Activated CD4-positive, alpha-beta T cell treated with anti-CD3 and anti-CD28 coated beads for 48 hours (primary cell): ENCODE measurements around the gene TFCP2.
"Not testable (repeated sequence)": the region's sequence is repeated elsewhere in the genome, so short reads cannot be mapped to it uniquely, and the experiment has no call there.

ENCODE experiments used
- DNase-seq: peaks from one replicate; pipeline ENCODE4 v3.0.0-alpha.2; 2020

TFCP2 gene

DNA sequence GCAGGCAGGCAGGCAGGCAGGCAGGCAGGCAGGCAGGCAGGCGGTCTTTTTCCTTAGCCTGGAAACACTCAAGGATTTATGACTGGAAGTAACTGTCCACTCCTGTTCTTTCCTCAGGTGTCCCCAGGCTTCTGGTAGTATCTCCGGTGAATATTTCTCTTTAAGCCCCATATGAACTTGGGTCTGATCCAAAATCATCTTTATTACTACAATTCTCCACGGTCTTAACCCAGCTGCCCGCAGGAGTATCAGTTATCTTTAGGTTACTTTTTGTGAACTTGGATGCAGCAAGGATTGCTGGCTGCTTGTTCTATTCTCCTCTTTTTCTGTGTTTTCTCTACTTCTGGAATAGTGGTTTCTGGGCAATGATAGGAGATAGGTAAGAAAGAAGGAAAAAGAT lies 92.8 kb downstream of the TFCP2 start:
- DNase-seq = no peak

DNA sequence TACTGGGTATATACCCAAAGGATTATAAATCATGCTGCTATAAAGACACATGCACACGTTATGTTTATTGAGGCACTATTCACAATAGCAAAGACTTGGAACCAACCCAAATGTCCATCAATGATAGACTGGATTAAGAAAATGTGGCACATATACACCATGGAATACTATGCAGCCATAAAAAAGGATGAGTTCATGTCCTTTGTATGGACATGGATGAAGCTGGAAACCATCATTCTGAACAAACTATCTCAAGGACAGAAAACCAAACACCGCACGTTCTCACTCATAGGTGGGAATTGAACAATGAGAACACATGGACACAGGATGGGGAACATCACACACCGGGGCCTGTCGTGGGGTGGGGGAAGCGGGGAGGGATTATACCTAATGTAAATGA lies 94.1 kb downstream of the TFCP2 start:
- not testable (repeated sequence) for DNase-seq

DNA sequence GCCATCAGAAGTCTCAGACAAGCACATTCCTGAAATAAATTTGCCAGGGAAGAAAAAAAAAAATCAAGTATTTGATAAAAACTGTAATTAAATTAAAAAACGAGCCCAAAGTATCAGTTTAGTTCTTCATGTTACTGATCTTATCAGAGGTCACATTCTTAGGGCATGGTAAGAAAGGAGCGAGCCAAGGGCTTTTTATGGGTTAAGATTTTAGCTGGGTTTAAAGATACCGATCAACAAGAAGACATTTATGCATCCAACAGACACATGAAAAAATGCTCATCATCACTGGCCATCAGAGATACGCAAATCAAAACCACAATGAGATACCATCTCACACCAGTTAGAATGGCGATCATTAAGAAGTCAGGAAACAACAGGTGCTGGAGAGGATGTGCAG lies 94.6 kb downstream of the TFCP2 start:
- not testable (repeated sequence) for DNase-seq

DNA sequence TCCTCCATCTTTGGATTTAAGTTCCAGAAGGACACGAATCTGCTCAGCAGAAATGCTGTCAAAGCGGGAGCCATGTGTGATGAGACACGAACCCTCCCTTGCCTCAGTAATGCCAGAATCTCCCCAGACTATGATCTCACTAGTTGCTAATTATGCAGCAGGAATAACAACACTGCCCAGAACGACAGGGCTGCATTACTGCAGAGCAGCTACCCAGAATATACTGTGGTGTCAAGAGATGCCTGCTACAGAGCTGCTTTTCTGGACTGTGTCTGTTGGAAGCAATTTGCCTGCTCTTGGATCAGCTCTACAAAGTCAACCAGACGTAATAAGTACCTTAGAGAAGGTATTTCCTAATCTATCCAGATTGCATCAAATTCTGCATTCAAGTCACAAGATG lies 95.0 kb downstream of the TFCP2 start:
- no peak for DNase-seq

DNA sequence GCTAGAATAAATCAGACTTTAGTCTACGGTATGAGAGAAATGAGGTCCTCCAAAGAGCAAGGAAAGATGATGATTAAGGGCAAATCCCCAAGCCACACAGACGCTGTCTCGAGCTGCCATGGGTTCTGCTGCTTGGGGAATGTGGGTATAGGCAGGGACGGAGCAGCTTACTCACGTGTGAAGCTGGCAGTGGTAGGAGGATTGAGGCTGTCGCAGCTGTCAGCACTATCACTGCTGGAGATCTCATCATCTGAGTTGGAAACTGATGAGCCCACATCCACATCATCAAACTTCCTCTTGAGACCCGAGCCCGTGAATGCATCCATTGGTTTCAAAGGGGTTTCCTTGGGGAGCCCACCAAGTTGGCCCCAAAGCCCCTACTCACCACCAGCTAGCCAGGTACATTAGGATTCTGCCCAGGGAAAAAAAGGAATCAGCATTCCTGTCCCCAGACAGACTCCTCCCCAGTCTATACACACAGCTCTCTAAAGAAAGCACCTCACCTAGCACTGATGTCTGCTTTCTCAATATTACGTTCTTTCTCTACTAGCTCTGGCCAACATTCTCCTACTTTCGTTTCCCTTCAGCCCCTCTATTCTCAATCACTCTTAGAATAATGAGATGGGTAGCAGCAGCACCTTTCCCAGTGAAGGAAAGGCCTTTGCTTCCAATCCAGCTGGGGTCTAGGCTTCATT lies 96.6 kb downstream of the TFCP2 start:
- DNase-seq = peak; percentile 46

DNA sequence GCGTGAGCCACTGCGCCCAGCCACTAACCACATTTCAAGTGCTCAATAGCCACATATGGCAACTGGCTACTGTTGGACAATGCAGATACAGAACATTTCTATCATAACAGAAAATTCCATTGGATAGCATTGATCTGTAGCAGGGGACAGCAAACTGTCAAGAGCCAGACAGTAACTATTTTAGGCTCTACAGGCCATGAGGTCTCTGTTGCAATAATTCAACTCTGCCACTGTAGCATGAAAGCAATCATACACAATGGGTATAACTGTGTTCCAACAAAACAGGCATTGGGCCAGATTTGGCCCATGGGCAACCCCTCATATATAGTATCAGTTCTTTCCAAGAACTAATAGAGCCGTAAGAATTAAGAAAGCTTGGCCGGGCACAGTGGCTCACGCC lies 97.5 kb downstream of the TFCP2 start:
- no peak for DNase-seq

DNA sequence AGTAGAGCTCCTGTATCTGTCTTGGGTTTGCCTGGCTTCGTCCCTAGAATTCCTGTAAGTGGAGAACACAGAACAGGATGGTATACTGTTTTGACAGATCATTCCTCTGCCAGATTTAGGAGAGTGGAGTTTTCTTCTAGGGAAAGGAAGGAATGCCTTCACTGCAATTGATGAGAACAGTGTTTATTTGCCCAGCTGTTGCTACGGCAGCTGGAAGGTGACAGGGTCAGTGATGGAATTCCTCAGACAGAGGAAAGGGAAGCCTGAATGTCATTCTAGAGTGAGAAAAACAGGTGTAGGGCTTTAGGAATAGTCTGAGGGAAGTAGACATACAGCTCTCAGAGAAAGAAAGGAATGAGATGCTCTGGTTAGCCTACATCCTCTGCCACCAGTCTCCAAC lies 101.3 kb downstream of the TFCP2 start:
- no peak for DNase-seq

DNA sequence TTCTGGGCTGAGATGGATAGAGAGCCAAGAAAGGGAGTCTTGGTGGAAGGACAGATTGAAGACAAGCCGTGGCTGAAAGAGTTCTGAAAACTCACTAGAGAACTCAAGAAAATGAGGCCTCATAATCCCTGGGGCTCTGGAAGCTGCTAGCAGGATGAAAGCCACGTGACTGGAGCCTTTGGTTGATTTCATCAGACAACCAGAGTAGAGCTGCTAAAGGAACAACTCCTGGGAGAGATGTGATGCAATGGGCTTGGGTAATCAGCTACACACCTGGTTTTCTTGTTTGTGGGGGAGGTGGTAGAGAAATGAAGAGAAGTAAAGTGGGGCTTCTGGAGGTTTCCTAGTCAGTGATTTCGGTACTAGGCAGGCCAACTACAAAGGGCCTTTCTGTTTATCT lies 102.9 kb downstream of the TFCP2 start:
- no peak for DNase-seq

DNA sequence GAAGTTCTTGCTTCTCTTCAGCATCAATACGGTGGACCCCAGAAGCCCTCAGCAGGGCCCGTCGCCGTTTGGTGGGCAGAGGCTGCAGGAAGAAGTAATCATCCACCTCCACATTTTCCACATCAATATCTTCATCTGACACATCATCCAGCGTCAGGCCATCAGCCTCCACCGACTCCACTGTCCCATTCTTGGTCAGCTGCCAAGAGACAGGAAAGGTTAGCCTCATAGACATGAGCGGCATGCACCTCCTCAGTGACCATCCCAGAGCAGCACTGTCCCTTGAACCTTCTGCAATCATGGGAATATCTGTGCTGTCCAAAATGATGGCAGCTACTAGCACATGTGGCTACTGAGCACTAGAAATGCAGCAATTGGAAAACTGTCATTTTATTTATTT lies 105.2 kb downstream of the TFCP2 start:
- no peak for DNase-seq

DNA sequence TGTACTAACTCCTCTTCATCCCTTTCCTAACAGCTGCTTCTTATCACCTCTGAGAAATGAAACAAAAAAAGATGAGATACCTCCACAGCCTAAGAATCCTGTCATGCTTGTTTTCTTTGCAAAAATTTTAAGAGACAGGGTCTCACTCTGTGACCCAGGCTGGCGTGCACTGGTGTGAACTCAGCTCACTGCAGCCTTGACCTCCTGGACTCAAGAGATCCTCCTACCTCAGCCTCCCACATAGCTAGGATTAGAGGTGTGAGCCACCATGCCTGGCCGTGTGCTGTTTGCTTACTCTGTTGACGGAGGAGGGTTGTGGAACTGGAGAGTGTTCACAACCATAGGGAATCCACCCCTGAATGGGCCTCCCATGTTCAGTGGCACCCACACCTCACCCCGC lies 105.7 kb downstream of the TFCP2 start:
- DNase-seq = no peak

DNA sequence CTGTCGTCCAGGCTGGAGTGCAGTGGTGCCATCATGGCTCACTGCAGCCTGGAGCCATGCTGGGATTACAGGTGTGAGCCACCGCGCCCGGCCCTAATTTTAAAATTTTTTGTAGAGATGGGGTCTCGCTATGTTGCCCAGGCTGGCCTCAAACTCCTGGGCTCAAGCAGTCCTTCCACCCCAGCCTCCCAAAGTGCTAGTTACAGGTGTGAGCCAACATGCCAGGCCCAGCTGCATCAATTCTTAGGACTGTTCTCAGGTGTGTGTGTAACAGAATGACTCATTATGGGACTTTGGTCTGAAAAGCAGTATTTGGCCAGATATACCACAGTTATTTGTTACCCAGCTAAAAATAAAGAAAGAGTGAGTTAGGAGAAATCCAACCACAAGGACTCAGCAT lies 107.4 kb downstream of the TFCP2 start:
- no peak for DNase-seq

DNA sequence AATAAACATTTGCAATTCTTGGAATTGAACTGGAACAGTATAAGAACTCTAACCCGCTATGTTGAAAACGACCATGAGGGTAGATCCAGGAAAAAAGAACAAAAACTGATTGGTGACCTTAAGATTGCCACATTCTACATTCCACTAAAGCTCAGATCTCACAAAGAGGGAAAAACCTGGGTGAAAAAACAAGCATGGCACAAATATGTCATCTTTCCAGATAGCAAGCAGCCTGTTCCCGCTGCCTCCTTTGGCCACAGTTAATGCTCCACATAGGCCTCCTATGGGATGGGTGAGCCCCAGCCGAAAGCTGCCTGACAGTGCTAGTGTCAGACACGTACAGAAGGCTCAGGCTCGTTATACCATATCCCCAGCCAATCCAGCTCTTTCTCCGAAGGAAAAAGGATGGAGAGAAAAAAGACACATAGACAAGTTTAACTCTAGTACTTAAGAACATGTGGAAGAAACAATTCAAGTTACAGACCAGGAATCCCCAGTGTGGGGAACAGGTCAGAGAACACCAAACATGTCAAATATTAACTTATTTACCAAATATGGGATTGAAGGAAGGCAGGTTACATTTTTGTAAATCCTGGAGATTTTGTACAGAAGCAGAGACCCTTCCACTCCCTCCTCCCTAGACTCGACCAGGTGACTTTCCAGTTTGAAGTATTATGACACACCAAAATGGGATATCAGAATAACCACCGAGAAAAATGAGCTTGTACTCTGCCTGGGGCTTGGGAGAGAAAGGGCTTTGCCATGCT lies 110.1 kb downstream of the TFCP2 start:
- DNase-seq = no peak

DNA sequence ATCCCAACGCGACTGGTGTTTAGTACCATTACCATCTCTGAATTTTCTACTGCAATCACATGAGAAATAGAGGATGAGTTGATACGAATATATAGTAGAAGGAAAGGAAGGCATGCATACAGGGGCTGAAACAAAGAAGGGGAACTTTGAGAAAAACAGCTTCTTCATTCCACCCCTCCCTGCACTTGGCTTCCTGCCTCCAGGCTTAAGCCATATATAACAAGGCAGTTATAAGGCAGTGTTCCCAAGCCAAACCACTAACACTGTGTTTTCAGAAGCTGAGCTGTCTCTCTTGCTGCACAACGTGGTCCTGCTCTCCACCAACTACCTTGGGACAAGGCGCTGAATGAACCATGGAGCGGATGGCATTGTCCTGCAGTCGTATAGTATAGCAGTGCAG lies 113.8 kb downstream of the TFCP2 start:
- no peak for DNase-seq

DNA sequence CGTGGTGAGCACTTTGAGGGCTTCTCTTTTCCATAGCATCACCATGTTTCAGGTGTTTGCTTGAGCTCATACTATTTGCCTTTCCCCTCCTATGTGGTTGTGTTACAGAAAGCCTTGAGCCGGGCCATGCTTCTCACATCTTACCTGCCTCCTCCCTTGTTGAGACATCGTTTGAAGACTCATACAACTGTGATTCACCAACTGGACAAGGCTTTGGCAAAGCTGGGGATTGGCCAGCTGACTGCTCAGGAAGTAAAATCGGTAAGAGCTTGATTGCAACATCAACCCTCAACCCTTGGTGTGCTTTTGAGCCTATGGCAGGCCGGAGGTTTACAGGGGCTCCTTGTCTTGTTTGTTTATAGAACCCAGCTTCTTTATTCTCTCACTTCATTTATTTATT lies 116.7 kb downstream of the TFCP2 start:
- DNase-seq = no peak

DNA sequence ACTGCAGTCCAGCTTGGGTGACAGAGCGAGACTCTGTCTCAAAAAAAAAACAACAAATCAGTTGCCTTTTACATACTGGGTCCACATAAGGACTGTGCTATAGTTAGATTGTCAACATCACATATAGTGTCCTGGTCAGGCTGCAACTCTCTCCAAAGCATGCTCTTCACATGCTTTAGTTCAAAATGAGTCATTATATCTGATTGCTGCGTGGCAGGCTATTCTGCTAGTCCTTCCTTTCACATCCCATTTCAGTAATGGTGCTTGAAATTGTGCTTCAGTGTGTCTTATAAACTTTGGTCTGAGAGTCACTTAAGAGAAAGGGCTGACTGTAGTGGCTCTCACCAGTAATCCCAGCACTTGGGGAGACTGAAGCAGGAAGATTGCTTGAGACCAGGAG lies 117.9 kb downstream of the TFCP2 start:
- DNase-seq = no peak

DNA sequence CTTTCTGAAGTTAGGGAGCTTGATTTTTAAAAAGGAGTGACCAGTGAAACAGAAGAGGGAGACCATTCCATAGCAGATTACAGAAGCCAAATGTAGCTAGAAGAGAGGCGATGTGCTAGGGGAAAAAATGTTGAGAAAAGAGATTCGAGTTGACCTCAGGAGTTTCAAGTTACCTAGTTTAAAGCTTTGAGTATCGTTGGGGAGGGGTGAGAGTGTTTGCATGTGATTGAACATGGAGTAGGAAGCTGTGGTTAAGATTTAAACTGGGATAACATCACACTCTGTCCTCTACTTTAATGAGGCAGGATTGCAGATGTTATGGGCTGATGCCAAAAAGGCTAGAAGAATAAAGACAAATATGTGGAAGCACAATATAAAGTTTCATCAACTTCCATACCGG lies 121.1 kb downstream of the TFCP2 start:
- DNase-seq = no peak

DNA sequence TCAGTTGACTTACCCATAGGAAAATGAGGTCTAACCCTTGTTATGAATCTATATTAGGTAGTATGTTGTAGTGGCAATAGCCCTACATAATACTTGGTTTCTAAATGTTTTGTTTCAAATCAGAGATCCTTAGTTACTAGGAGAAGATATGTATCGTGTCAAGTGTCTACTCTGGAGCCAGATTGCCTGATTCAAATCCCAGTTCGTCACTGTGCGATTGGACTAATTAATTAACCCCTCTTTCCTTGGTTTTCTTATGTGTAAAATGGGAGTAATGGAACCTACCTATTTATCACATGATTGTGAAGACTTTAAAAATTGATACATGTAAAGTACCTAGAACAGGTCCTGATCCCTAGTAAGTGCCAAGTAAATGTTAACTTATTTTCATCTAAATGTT lies 123.4 kb downstream of the TFCP2 start:
- DNase-seq = no peak

DNA sequence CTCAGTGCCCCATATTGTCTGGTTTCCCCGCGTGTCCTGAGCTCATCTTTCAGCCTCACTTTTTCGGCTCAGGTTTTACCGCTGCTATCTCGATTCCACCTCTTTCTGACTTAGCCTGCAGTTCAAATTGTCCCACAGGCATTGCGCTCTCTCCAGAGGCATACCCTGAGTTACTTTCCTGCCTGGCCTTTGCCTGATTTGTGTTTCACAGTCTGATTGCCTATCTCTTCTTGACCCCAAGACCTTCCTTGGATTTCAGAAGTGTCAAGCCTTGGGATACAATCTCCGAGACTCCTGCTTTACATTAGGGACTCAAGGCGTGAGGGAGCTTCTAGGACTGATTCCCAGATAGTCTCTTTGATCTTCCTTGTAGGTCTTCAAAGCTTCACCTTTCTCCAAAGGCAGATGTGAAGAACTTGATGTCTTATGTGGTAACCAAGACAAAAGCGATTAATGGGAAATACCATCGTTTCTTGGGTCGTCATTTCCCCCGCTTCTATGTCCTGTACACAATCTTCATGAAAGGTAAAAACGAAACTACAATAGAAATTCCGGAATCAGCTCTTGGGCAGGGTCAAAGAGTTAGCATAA lies 124.2 kb downstream of the TFCP2 start:
- DNase-seq = no peak

DNA sequence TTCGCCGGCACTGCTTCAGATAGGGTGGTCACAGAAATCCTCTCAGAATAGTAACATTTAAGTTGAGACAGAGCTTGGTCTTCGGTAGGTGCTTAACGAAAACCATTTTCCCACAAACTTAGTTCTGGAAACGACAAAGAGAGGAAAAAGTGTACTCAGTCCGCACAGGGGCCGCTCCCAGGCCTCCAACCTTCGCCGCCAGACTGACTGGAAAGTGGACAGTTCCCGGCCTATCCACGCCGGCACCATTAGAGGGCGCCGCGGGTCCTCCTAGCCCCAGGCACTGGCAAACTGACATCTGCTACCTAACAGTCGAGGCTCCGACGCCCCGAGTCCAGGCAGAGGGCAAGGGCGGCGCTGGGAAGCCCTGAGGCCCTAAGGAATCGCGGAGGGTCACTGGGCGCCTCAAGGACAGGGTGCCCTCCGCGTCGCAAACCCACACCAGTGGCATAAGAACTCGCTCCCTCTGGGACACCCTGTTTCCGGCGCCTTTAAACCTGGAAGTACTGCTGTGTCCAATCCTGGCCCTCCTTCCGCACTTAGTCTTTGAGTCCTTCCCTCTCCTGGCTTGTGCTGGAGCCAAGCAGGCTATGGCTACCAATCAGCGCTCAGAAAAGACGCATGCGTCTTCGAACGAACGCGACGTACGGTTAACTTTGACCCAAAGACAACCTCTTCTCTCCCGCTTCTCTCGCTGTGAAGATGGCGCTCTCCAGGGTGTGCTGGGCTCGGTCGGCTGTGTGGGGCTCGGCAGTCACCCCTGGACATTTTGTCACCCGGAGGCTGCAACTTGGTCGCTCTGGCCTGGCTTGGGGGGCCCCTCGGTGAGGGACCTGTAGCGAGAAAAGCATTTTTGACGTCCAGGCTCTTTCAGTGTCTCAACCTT lies 125.0 kb downstream of the TFCP2 start, which contains the start of gene LETMD1:
Gene LETMD1, plus strand, starts transcription at position 673 of the 886 bp plus-strand sequence. Its CDS starts 30 bp downstream, at position 703.
- DNase-seq = peak; percentile 93
